SK-N-SH treated with all-trans-retinoic acid at 6 μM for 48 hours (cell line): Measurements from ENCODE around the gene NAALADL2.

Experiments used
- ATAC-seq: fragments of 200-7000 bp; cut with Tn5 transposase; 3 replicates; pipeline ENCODE4 v1.9.1; 2020; ENCODE audit warnings: mild to moderate bottlenecking, moderate library complexity
- ARNTL ChIP-seq: fragments of 450-650 bp; formaldehyde crosslinking; IDR thresholded peaks from 2 replicates; pipeline ENCODE4 v1.5.0; 2020; ENCODE audit warnings: low read depth, mild to moderate bottlenecking, moderate library complexity, borderline replicate concordance
- BACH2 ChIP-seq: fragments of 250-450 bp; sonication (Bioruptor Pico); IDR thresholded peaks from 2 replicates; pipeline ENCODE4 v1.9.0; 2021; ENCODE audit warnings: mild to moderate bottlenecking, borderline replicate concordance
- CSDC2 ChIP-seq: fragments of 250-450 bp; sonication (Bioruptor Pico); IDR thresholded peaks from 2 replicates; pipeline ENCODE4 v1.5.0; 2020; ENCODE audit warnings: mild to moderate bottlenecking, moderate library complexity
- ESRRG ChIP-seq: fragments of 250-450 bp; sonication (Bioruptor Pico); IDR thresholded peaks from 2 replicates; pipeline ENCODE4 v1.6.1; 2021; ENCODE audit warnings: mild to moderate bottlenecking
- GLIS3 ChIP-seq: fragments of 250-450 bp; sonication (Bioruptor Pico); IDR thresholded peaks from 2 replicates; pipeline ENCODE4 v1.5.0; 2020; ENCODE audit warnings: mild to moderate bottlenecking, moderate library complexity
- ISL1 ChIP-seq: fragments of 250-450 bp; sonication (Bioruptor Pico); IDR thresholded peaks from 2 replicates; pipeline ENCODE4 v2.1.2; 2022; ENCODE audit warnings: mild to moderate bottlenecking, moderate library complexity
- OSR1 ChIP-seq: fragments of 250-450 bp; sonication (Bioruptor Pico); IDR thresholded peaks from 2 replicates; pipeline ENCODE4 v1.8.0; 2022; ENCODE audit warnings: moderate library complexity, mild to moderate bottlenecking, inconsistent platforms
- PPARA ChIP-seq: fragments of 250-450 bp; sonication (Bioruptor Pico); IDR thresholded peaks from 2 replicates; pipeline ENCODE4 v1.5.0; 2020; ENCODE audit warnings: mild to moderate bottlenecking, borderline replicate concordance
- SNAI2 ChIP-seq: fragments of 250-450 bp; sonication (Bioruptor Pico); IDR thresholded peaks from 2 replicates; pipeline ENCODE4 v1.5.0; 2020; ENCODE audit warnings: mild to moderate bottlenecking, moderate library complexity
- TCF4 ChIP-seq: fragments of 250-450 bp; sonication (Bioruptor Pico); IDR thresholded peaks from 2 replicates; pipeline ENCODE4 v1.8.0; 2021; ENCODE audit warnings: mild to moderate bottlenecking, moderate library complexity, borderline replicate concordance
- TOX ChIP-seq: fragments of 250-450 bp; sonication (Bioruptor Pico); IDR thresholded peaks from 2 replicates; pipeline ENCODE4 v1.8.0; 2021; ENCODE audit warnings: mild to moderate bottlenecking, moderate library complexity, borderline replicate concordance
- ZC3H10 ChIP-seq: fragments of 250-450 bp; sonication (Bioruptor Pico); IDR thresholded peaks from 2 replicates; pipeline ENCODE4 v1.5.1; 2021; ENCODE audit warnings: mild to moderate bottlenecking, moderate library complexity
- ZFP3 ChIP-seq: fragments of 250-450 bp; sonication (Bioruptor Pico); IDR thresholded peaks from 2 replicates; pipeline ENCODE4 v1.5.0; 2020; ENCODE audit warnings: mild to moderate bottlenecking, moderate library complexity
- ZFP30 ChIP-seq: fragments of 450-650 bp; formaldehyde crosslinking; IDR thresholded peaks from 2 replicates; pipeline ENCODE4 v1.5.0; 2022; ENCODE audit warnings: mild to moderate bottlenecking, moderate library complexity
- ZNF565 ChIP-seq: fragments of 450-650 bp; formaldehyde crosslinking; conservative IDR thresholded peaks from 2 replicates; pipeline ENCODE4 v1.5.0; 2020; ENCODE audit warnings: low read depth, mild to moderate bottlenecking, moderate library complexity
- ZNF70 ChIP-seq: fragments of 450-650 bp; formaldehyde crosslinking; IDR thresholded peaks from 2 replicates; pipeline ENCODE4 v1.5.0; 2020; ENCODE audit warnings: mild to moderate bottlenecking, moderate library complexity
- ZNF8 ChIP-seq: fragments of 450-650 bp; formaldehyde crosslinking; IDR thresholded peaks from 2 replicates; pipeline ENCODE4 v1.5.0; 2020; ENCODE audit warnings: mild to moderate bottlenecking, moderate library complexity
- TF ChIP-seq, protein P1 (sequence below): fragments of 250-450 bp; sonication (Bioruptor Pico); IDR thresholded peaks from 2 replicates; pipeline ENCODE4 v1.8.0; 2020; ENCODE audit warnings: mild to moderate bottlenecking, moderate library complexity, borderline replicate concordance
- TF ChIP-seq, protein P2 (sequence below): fragments of 250-450 bp; sonication (Bioruptor Pico); IDR thresholded peaks from 2 replicates; pipeline ENCODE4 v1.8.0; 2021; ENCODE audit warnings: low read depth, mild to moderate bottlenecking, moderate library complexity, borderline replicate concordance
- TF ChIP-seq, protein P3 (sequence below): fragments of 250-450 bp; sonication (Bioruptor Pico); IDR thresholded peaks from 2 replicates; pipeline ENCODE4 v1.5.1; 2021; ENCODE audit warnings: mild to moderate bottlenecking, moderate library complexity

The NAALADL2 gene

DNA sequence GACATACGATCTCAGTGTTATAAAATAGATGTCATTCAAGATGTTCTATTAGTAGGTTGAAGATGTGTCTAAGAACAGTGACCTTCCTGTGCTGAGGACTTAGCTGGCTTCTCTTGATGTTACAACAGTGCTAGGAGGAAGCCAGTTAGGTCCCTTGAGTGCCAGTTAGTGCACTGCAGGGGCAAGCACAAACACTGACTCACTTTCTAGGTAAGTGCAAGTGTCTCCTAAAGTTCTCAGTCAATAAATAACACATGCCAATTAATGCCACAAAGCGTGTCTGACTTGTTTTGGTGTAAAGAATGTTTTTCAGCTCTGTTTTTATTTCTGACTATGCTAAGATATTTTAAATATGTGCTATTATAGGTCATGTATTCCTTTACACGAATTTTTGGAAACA is 211.8 kb downstream of the NAALADL2 start:
- TF ChIP-seq ZNF70 (CRISPR knock-in tag): no peak
- no peak for TF ChIP-seq PPARA (CRISPR knock-in tag)
- TF ChIP-seq, protein P1, sequence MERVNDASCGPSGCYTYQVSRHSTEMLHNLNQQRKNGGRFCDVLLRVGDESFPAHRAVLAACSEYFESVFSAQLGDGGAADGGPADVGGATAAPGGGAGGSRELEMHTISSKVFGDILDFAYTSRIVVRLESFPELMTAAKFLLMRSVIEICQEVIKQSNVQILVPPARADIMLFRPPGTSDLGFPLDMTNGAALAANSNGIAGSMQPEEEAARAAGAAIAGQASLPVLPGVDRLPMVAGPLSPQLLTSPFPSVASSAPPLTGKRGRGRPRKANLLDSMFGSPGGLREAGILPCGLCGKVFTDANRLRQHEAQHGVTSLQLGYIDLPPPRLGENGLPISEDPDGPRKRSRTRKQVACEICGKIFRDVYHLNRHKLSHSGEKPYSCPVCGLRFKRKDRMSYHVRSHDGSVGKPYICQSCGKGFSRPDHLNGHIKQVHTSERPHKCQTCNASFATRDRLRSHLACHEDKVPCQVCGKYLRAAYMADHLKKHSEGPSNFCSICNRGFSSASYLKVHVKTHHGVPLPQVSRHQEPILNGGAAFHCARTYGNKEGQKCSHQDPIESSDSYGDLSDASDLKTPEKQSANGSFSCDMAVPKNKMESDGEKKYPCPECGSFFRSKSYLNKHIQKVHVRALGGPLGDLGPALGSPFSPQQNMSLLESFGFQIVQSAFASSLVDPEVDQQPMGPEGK (CRISPR knock-in tag): no peak
- no peak for TF ChIP-seq ZFP30 (CRISPR knock-in tag)
- no peak for TF ChIP-seq ARNTL (CRISPR knock-in tag)
- no peak for TF ChIP-seq ZNF565
- TF ChIP-seq TCF4 (CRISPR knock-in tag): no peak
- TF ChIP-seq OSR1 (CRISPR knock-in tag): no peak
- TF ChIP-seq, protein P2, sequence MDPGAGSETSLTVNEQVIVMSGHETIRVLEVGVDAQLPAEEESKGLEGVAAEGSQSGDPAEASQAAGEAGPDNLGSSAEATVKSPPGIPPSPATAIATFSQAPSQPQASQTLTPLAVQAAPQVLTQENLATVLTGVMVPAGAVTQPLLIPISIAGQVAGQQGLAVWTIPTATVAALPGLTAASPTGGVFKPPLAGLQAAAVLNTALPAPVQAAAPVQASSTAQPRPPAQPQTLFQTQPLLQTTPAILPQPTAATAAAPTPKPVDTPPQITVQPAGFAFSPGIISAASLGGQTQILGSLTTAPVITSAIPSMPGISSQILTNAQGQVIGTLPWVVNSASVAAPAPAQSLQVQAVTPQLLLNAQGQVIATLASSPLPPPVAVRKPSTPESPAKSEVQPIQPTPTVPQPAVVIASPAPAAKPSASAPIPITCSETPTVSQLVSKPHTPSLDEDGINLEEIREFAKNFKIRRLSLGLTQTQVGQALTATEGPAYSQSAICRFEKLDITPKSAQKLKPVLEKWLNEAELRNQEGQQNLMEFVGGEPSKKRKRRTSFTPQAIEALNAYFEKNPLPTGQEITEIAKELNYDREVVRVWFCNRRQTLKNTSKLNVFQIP (CRISPR knock-in tag): no peak
- no peak for TF ChIP-seq ZNF8 (CRISPR knock-in tag)
- no peak for TF ChIP-seq CSDC2
- no peak for TF ChIP-seq BACH2
- no peak for ATAC-seq

DNA sequence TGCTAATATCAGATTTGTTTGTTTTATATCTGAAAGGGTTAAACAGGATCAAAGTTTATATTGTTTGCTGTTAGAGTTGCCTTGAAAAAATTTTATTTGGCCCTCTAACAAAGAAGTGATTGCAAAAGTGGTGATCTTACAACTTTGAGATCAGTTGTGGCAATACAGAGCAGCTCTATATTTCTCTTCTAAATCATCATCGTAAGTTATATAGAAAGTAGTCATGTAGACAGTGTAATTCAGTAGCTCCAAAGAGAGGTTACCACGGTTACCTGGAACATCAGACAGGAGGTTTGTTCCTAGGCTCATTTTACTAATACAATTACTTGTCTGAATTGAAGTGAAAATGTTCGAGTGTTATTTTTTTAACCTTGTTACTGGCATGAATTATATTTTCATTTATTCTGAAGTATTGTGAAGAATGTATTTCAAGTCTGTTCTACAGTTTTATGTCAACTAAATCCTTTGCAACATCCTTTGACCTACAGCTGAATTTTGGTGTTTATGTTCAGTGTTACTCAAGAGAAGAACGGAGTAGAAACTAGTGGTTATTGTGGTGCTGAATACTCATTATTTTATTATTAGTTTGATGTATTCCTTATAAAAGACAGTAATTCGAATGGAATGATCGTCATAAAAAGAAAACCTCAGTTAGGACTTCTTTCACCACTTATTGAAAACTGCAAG is 214.2 kb downstream of the NAALADL2 start:
- TF ChIP-seq ZFP30 (CRISPR knock-in tag) (no peak), ZNF70 (CRISPR knock-in tag) (no peak), TOX (CRISPR knock-in tag) (no peak), OSR1 (CRISPR knock-in tag) (no peak), ISL1 (no peak), ESRRG (CRISPR knock-in tag) (no peak), ZC3H10 (no peak), CSDC2 (no peak), ZFP3 (CRISPR knock-in tag) (no peak), ZNF565 (no peak), GLIS3 (CRISPR knock-in tag) (no peak), SNAI2 (CRISPR knock-in tag) (no peak)
- TF ChIP-seq, protein P2 (CRISPR knock-in tag): no peak
- TF ChIP-seq, protein P1 (CRISPR knock-in tag): no peak
- TF ChIP-seq, protein P3, sequence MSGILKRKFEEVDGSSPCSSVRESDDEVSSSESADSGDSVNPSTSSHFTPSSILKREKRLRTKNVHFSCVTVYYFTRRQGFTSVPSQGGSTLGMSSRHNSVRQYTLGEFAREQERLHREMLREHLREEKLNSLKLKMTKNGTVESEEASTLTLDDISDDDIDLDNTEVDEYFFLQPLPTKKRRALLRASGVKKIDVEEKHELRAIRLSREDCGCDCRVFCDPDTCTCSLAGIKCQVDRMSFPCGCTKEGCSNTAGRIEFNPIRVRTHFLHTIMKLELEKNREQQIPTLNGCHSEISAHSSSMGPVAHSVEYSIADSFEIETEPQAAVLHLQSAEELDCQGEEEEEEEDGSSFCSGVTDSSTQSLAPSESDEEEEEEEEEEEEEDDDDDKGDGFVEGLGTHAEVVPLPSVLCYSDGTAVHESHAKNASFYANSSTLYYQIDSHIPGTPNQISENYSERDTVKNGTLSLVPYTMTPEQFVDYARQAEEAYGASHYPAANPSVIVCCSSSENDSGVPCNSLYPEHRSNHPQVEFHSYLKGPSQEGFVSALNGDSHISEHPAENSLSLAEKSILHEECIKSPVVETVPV: no peak
- peak; percentile 44; the same call in 1 of the 3 replicates for ATAC-seq

DNA sequence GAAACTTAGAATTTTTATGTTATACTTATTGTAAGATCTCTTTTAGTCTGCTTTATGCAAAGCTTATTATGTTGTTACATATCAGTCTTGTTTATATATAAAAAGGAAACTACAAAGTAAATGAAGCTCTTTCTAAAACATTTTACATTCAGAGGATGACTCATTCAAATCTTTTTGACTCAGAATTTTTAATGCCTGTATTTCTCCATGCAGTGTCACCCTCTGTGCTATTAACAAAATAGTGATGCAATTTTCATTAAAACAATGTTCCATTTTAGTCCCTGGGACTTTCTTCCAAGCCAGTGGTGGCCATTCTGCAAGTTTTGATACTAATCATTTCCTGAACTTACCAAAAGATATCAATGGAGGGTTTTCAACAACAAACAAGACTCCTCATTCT is 216.1 kb downstream of the NAALADL2 start:
- TF ChIP-seq BACH2 (no peak), ESRRG (CRISPR knock-in tag) (no peak), ZNF8 (CRISPR knock-in tag) (no peak), ZNF70 (CRISPR knock-in tag) (no peak), ARNTL (CRISPR knock-in tag) (no peak)
- TF ChIP-seq, protein P2 (CRISPR knock-in tag): no peak
- TF ChIP-seq, protein P1 (CRISPR knock-in tag): no peak
- ATAC-seq: no peak
